ENCODE measurements around the gene ASTE1. TPM values are rescaled to one million over a fixed set of nuclear protein-coding genes. Genes with fewer than 3 reads are reported as not detected.

Gene ASTE1
- total and polyA plus RNA-seq, 2 of the 8 experiments (the other 6 are each of a cell fraction or from before 2014, with no cell fraction given) = 6.4 TPM; not detected in 1

DNA sequence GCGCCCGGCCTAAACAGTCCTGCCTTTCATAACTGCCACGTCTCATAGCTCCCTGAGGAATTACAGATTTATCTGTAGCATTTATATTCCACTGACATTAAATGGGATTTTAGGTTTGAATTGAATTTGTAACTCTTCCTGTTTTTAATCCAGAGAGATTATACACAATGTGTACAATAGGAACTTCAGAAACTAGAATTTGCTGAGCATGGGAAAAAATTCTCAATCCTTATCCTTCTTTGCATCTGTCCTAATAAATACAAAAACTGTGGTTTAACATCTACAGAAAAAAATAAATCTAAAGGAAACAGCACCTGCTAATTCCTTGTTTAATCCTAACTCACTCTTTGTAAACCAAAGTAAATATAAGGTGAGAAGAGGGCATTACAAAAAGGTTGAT is 2.2 kb upstream of the ASTE1 start (continued):
- TF ChIP-seq, protein P1, sequence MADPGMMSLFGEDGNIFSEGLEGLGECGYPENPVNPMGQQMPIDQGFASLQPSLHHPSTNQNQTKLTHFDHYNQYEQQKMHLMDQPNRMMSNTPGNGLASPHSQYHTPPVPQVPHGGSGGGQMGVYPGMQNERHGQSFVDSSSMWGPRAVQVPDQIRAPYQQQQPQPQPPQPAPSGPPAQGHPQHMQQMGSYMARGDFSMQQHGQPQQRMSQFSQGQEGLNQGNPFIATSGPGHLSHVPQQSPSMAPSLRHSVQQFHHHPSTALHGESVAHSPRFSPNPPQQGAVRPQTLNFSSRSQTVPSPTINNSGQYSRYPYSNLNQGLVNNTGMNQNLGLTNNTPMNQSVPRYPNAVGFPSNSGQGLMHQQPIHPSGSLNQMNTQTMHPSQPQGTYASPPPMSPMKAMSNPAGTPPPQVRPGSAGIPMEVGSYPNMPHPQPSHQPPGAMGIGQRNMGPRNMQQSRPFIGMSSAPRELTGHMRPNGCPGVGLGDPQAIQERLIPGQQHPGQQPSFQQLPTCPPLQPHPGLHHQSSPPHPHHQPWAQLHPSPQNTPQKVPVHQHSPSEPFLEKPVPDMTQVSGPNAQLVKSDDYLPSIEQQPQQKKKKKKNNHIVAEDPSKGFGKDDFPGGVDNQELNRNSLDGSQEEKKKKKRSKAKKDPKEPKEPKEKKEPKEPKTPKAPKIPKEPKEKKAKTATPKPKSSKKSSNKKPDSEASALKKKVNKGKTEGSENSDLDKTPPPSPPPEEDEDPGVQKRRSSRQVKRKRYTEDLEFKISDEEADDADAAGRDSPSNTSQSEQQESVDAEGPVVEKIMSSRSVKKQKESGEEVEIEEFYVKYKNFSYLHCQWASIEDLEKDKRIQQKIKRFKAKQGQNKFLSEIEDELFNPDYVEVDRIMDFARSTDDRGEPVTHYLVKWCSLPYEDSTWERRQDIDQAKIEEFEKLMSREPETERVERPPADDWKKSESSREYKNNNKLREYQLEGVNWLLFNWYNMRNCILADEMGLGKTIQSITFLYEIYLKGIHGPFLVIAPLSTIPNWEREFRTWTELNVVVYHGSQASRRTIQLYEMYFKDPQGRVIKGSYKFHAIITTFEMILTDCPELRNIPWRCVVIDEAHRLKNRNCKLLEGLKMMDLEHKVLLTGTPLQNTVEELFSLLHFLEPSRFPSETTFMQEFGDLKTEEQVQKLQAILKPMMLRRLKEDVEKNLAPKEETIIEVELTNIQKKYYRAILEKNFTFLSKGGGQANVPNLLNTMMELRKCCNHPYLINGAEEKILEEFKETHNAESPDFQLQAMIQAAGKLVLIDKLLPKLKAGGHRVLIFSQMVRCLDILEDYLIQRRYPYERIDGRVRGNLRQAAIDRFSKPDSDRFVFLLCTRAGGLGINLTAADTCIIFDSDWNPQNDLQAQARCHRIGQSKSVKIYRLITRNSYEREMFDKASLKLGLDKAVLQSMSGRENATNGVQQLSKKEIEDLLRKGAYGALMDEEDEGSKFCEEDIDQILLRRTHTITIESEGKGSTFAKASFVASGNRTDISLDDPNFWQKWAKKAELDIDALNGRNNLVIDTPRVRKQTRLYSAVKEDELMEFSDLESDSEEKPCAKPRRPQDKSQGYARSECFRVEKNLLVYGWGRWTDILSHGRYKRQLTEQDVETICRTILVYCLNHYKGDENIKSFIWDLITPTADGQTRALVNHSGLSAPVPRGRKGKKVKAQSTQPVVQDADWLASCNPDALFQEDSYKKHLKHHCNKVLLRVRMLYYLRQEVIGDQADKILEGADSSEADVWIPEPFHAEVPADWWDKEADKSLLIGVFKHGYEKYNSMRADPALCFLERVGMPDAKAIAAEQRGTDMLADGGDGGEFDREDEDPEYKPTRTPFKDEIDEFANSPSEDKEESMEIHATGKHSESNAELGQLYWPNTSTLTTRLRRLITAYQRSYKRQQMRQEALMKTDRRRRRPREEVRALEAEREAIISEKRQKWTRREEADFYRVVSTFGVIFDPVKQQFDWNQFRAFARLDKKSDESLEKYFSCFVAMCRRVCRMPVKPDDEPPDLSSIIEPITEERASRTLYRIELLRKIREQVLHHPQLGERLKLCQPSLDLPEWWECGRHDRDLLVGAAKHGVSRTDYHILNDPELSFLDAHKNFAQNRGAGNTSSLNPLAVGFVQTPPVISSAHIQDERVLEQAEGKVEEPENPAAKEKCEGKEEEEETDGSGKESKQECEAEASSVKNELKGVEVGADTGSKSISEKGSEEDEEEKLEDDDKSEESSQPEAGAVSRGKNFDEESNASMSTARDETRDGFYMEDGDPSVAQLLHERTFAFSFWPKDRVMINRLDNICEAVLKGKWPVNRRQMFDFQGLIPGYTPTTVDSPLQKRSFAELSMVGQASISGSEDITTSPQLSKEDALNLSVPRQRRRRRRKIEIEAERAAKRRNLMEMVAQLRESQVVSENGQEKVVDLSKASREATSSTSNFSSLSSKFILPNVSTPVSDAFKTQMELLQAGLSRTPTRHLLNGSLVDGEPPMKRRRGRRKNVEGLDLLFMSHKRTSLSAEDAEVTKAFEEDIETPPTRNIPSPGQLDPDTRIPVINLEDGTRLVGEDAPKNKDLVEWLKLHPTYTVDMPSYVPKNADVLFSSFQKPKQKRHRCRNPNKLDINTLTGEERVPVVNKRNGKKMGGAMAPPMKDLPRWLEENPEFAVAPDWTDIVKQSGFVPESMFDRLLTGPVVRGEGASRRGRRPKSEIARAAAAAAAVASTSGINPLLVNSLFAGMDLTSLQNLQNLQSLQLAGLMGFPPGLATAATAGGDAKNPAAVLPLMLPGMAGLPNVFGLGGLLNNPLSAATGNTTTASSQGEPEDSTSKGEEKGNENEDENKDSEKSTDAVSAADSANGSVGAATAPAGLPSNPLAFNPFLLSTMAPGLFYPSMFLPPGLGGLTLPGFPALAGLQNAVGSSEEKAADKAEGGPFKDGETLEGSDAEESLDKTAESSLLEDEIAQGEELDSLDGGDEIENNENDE (IDR thresholded peaks at IDR 0.05; ENCODE audit: insufficient replicate concordance, low read length) = no peak
- TF ChIP-seq SIN3A (conservative IDR thresholded peaks at IDR 0.05 in 1 of 2, IDR thresholded peaks at IDR 0.05 in 1 of 2; ENCODE audit: low read depth in 1 of 2, low read length in 2 of 2) (no peak), RAD21 (IDR thresholded peaks at IDR 0.05 in 1 of 2, conservative IDR thresholded peaks at IDR 0.05 in 1 of 2; ENCODE audit: low read depth in 2 of 2, low read length in 2 of 2) (no peak), RFX5 (IDR thresholded peaks at IDR 0.05; ENCODE audit: borderline replicate concordance, low read depth, low read length) (no peak), CBX5 (IDR thresholded peaks at IDR 0.05; ENCODE audit: low read depth, low read length) (no peak), RNF2 (IDR thresholded peaks at IDR 0.05; ENCODE audit: borderline replicate concordance, low read depth, low read length, missing control alignments, poor library complexity, severe bottlenecking) (no peak), GTF2F1 (IDR thresholded peaks at IDR 0.05; ENCODE audit: borderline replicate concordance, low read depth, low read length) (no peak), BCL11A (IDR thresholded peaks at IDR 0.05; ENCODE audit: low read depth in 2 of 2, low read length in 2 of 2) (no peak), CEBPB (IDR thresholded peaks at IDR 0.05; ENCODE audit: low read depth, low read length) (no peak)
